ENCODE data around the gene PIGT.

GRCh38 chr20:45432294-45432693, 16.4 kb downstream of the PIGT start:
- no peak for TF ChIP-seq CTCF (IDR thresholded peaks at IDR 0.05)
- no peak for TF ChIP-seq POLR2A (IDR thresholded peaks at IDR 0.05)

All from vagina (tissue), 2 donors.